ENCODE results near the gene COL12A1. TPM values are rescaled to one million over a fixed set of nuclear protein-coding genes. Genes with fewer than 3 reads are reported as not detected.

Gene COL12A1
- total RNA-seq, 2 experiments from 2014 or later = not detected

- ChIA-PET CTCF (ENCODE audit: unreplicated experiment) (no interaction called here), POLR2A (no interaction called here)
- H2AFZ ChIP-seq (ENCODE audit: low read length) = no peak overlapping the region
- no peaks in the 10 kb centered on the region for H3K9me2 ChIP-seq (ENCODE audit: insufficient read depth, low read length)
- no peaks in the 10 kb centered on the region for H4K20me1 ChIP-seq (ENCODE audit: insufficient read depth, low read length)
- H3K79me2 ChIP-seq (ENCODE audit: insufficient read depth, low read depth, low read length) = no peaks in the 10 kb centered on the region
- no TSS peak for BruUV-seq (replicated peaks)
- intact Hi-C loops (cut with micrococcal nuclease; ENCODE audit: unreplicated experiment) = no loop called here
- no peak overlapping the region for H3K27ac ChIP-seq (ENCODE audit: low read depth, low read length, poor library complexity, severe bottlenecking)
- no peaks in the 10 kb centered on the region for H3K9me3 ChIP-seq (ENCODE audit: low read length)
- H3K4me1 ChIP-seq (ENCODE audit: insufficient read depth, low read length, poor library complexity, severe bottlenecking) = no peaks in the 10 kb centered on the region
- H3K4me2 ChIP-seq (ENCODE audit: low read length) = no peak overlapping the region
- no peak for DNase-seq (ENCODE audit: low spot score)
- TF ChIP-seq EZH2phosphoT487 (IDR thresholded peaks at IDR 0.05; ENCODE audit: borderline replicate concordance, low read depth, low read length) = no peak
- no peak for TF ChIP-seq CTCF (conservative IDR thresholded peaks at IDR 0.05; ENCODE audit: low read length)
- no peaks in the 10 kb centered on the region for H3K36me3 ChIP-seq (ENCODE audit: insufficient read depth, low read length)
- H3K4me3 ChIP-seq (ENCODE audit: low read depth, low read length, poor library complexity, severe bottlenecking) = no peak overlapping the region
Observed at GRCh38 chr6:75142721-75143120, 63.1 kb downstream of the COL12A1 start.

- Histone ChIP-seq H3K36me3 (ENCODE audit: insufficient read depth, low read length) (no peaks in the 10 kb centered on the region), H3K4me2 (ENCODE audit: low read length) (no peak overlapping the region), H3K4me1 (ENCODE audit: insufficient read depth, low read length, poor library complexity, severe bottlenecking) (no peaks in the 10 kb centered on the region), H3K9me3 (ENCODE audit: low read length) (no peaks in the 10 kb centered on the region), H3K79me2 (ENCODE audit: insufficient read depth, low read depth, low read length) (no peaks in the 10 kb centered on the region), H3K4me3 (ENCODE audit: low read depth, low read length, poor library complexity, severe bottlenecking) (no peak overlapping the region), H3K27ac (ENCODE audit: low read depth, low read length, poor library complexity, severe bottlenecking) (no peak overlapping the region), H2AFZ (ENCODE audit: low read length) (no peak overlapping the region), H4K20me1 (ENCODE audit: insufficient read depth, low read length) (no peaks in the 10 kb centered on the region), H3K9me2 (ENCODE audit: insufficient read depth, low read length) (no peaks in the 10 kb centered on the region)
- ChIA-PET CTCF (ENCODE audit: unreplicated experiment) (interaction anchor here (0.6 kb wide), 1 partner anchor 40 kb away, joined by 3 read pairs; no protein-coding TSS in a partner anchor), POLR2A (interaction anchor here (0.5 to 0.9 kb wide), 3 partner anchors 17 to 1273 kb away, joined by 3 to 4 read pairs (median 3); no protein-coding TSS in a partner anchor)
- intact Hi-C loops (cut with micrococcal nuclease; ENCODE audit: unreplicated experiment) = no loop called here
- no peak for DNase-seq (ENCODE audit: low spot score)
- no TSS peak for BruUV-seq (replicated peaks)
- no peak for TF ChIP-seq CTCF (conservative IDR thresholded peaks at IDR 0.05; ENCODE audit: low read length)
- no peak for TF ChIP-seq EZH2phosphoT487 (IDR thresholded peaks at IDR 0.05; ENCODE audit: borderline replicate concordance, low read depth, low read length)
Observed at GRCh38 chr6:75135876-75136275, 70.0 kb downstream of the COL12A1 start.

GRCh38 chr6:75135450-75135849 is 70.4 kb downstream of the COL12A1 start:
- no peak for DNase-seq (ENCODE audit: low spot score)
- no peak overlapping the region for H3K4me3 ChIP-seq (ENCODE audit: low read depth, low read length, poor library complexity, severe bottlenecking)
- H3K79me2 ChIP-seq (ENCODE audit: insufficient read depth, low read depth, low read length) = no peaks in the 10 kb centered on the region
- H3K9me2 ChIP-seq (ENCODE audit: insufficient read depth, low read length) = no peaks in the 10 kb centered on the region
- no peaks in the 10 kb centered on the region for H3K36me3 ChIP-seq (ENCODE audit: insufficient read depth, low read length)
- H4K20me1 ChIP-seq (ENCODE audit: insufficient read depth, low read length) = no peaks in the 10 kb centered on the region
- no peak overlapping the region for H2AFZ ChIP-seq (ENCODE audit: low read length)
- H3K4me1 ChIP-seq (ENCODE audit: insufficient read depth, low read length, poor library complexity, severe bottlenecking) = no peaks in the 10 kb centered on the region
- intact Hi-C loops (cut with micrococcal nuclease; ENCODE audit: unreplicated experiment) = no loop called here
- ChIA-PET POLR2A (interaction anchor here (0.6 to 0.9 kb wide), 2 partner anchors 18 to 1273 kb away, joined by 3 to 4 read pairs; no protein-coding TSS in a partner anchor), CTCF (ENCODE audit: unreplicated experiment) (no interaction called here)
- H3K27ac ChIP-seq (ENCODE audit: low read depth, low read length, poor library complexity, severe bottlenecking) = no peak overlapping the region
- H3K9me3 ChIP-seq (ENCODE audit: low read length) = no peaks in the 10 kb centered on the region
- no peak for TF ChIP-seq CTCF (conservative IDR thresholded peaks at IDR 0.05; ENCODE audit: low read length)
- no peak for TF ChIP-seq EZH2phosphoT487 (IDR thresholded peaks at IDR 0.05; ENCODE audit: borderline replicate concordance, low read depth, low read length)
- H3K4me2 ChIP-seq (ENCODE audit: low read length) = no peak overlapping the region
- BruUV-seq (replicated peaks) = no TSS peak
